EL (cell line): ENCODE measurements around the gene BCAS3.
"Not testable (repeated sequence)": the region's sequence is repeated elsewhere in the genome, so short reads cannot be mapped to it uniquely, and the experiment has no call there.

ENCODE experiments used
- DNase-seq: peaks from one replicate; pipeline ENCODE4 v3.0.0-alpha.2; 2016

Gene BCAS3

DNA sequence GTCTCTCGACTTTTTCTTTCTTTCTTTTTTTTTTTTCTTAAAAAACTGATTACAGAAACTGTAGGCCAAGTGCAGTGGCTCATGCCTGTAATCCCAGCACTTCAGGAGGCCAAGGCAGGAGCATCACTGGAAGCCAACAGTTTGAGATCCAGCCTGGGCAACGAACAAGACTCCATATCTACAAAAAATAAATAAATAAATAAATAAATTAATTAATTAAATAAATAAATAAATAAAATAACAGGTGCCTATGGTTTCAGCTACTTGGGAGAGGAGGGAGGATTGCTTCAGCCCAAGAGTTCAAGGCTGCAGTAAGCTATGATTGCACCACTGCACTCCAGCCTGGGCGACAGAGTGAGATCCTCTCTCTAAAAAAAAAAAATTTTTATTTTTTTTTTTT, 679.4 kb downstream of the BCAS3 start:
- DNase-seq = not testable (repeated sequence)

DNA sequence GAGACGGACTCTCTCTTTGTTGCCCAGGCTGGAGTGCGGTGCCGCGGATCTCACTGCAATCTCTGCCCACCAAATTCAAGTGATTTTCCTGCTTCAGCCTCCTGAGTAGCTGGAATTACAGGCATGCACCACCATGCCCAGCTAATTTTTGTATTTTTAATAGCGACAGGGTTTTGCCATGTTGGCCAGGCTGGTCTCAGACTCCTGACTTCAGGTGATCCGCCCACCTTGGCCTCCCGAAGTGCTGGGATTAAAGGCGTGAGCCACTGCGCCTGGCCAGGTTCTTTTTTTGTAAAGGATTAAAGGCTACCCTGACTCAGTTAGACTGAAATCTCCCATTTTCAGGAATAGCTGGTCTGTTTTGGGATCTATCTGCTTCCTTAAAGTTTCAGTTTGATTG, 681.9 kb downstream of the BCAS3 start:
- DNase-seq = not testable (repeated sequence)

DNA sequence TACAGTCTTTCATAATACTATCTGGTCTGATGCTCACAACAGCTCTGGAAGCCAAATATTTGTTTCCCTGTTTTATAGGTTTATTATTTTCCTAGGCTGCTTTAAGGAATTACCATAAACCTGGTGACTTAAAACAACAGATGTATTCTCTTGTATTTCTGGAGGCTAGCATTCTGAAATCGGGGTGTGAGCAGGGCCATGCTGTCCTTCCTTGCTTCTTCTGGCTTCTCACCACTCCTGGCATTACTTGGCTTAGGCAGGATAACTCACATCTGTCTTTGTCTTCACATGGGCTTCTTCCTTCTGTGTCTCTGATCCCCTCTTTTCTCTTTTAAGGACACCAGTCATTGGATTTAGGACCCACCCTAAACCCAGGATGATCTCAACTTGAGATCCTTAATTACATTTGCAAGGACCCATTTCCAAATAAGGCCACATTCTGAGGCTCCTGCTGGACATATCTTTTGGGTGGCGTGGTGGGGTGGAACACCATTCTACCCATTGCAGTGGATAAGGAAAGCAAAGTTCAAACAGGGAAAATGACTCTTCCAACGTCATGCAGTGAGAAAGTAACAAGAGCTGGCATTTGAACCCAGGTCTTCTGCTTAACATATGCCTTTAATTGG, 682.8 kb downstream of the BCAS3 start:
- no peak for DNase-seq

DNA sequence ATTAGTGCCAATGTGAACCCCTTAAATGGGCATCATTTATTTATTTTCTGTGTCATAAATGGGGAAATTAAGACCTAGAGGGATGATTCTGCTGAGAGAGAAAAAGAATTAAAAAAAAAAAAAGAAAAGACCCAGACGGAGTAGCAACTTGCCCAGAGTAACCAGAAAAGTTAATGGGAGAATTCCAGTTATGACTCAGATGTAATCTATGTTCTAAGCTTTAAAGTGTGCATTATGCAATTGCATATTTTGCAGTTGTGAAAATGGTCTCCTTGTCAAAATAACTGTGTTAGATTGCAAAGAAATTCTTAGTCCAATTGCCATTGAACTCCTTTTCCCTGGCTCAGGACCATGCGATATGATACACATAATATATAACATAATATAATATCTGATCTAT, 683.4 kb downstream of the BCAS3 start:
- peak; percentile 79 for DNase-seq

DNA sequence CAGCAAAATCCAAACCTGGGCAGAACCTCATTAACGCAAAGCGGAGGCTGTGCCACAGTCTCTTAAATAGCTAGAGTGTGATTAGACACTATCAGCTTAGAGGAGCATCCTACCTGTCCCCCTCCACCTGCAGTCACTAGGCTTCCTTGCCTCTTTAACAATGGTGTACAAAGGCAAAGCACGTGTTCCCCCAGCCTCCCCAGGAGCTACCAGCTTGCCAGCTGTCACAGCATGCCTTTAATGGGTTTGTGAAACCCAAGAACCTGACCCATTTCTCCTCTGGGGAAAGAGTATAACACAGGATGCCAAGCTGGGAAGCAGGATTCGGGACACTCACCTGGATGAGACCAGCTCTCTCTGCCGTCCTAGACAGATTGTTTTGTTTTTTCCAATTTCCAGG, 684.7 kb downstream of the BCAS3 start:
- DNase-seq = no peak

DNA sequence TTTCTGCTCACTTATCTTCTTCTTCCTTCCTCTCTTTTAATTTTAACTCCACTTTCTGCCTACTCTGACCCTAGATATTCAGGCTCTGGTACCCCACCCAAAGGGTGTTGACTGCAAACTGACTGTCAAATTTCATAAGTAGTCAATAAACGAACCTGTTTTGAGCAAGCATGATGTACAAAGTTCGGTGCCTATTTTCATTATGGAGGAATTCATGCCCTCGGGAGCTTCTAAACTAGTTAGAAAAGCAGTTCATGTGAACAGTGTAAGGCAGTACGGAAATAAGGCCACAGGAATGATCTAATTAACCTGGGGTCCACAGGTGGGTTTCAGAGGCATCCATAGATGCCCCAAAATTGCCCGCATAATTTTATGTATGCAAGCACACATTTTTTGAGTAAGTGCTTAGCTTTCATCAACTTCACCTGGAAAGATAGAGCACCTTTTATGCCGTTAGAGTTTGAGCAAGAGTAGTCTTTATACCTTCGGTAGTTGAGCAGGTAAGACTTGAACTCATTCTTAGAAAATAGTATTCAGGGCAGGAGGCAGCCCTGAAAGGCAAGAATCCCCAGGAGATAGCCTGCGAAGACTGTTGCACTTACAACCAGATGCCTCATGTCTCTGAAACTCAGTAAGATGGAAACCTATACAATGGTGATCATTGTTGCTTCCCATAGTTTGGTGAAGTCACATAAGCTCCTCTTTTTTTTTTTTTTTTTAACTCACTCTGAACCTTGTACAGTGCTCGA, 685.4 kb downstream of the BCAS3 start:
- DNase-seq = no peak

DNA sequence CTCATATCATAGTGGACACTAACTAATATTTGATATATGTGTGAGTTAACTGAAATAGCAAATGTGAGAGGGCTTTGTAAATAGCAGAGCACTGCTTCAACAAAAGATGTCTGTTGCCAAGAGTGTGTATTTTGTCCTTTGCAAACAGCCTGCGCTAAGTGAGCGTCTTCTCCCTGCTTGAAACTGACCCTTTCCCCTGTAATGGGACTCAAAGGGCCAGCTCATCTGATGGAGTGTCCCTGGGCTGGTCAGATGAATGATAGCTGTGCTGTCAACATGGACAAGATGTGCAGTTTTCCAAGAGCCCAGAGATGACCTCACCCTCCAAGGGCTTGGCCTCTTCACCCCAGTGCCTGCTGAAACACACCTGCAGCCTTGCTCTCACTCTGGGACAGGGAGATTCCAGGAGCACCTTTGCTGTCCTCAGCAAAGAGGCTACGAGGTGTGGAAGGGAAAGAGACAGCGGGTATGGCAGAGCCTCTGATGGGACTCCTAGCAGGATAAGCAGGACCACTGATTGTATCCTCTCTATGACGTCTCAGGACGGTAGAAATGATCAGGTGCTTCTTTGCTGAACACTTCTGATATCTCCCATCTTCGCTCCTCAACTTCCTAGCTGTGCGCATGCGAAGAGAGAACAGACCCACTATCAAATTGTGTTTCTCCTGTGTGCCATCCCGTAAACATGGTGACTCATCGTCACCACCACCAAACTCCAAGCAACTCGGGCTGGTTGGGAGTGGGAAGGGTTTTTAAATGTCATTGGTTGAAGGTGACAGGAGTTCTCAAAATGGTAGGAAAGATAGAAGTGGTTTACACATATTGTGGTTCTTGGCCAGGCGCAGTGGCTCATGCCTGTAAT, 686.2 kb downstream of the BCAS3 start:
- DNase-seq = no peak

DNA sequence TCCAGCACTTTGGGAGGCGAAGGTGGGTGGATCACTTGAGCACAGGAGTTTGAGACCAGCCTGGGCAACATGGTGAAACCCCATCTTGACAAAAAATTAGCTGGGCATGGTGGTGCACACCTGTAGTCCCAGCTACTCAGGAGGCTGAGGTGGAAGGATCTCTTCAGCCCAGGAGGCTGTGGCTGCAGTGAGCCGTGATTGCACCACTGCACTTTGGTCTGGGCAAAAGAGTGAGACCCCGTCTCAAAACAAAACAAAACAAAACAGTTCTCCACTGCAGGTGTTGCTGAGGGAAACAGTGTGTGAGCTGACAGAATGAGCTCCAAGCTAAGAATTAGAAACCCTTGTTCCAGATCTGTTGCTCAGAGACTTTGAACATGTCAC, 686.8 kb downstream of the BCAS3 start:
- no peak for DNase-seq

DNA sequence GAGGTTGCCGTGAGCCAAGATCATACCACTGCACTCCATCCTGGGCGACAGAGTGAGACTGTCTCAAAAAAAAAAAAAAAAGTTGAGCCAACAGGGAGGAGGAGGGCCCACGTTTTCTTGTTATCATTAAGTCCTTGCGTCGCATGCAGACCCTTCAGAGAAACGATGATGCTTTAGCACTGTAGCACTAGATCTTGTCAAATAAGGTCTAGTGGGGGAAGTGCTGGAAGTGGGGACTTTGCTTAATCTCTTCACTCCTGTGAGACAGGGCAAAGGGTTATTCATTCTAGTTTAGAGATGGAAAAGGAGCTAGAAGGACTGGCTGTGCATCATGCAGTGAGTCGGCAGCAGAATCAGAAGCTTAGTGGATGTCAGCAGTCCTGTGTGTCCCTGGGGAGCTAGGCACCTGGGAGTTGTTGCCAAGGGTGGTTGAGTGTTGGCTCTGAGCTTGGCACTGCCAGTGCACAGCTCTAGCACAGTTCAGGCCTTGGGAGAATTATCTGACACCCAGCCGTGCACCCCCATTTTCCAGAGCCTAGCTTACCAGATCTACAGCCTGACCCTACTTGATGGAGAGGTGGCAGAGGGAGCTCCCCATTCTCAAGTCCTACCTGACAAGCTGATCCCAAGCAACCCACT, 688.5 kb downstream of the BCAS3 start:
- DNase-seq = no peak

DNA sequence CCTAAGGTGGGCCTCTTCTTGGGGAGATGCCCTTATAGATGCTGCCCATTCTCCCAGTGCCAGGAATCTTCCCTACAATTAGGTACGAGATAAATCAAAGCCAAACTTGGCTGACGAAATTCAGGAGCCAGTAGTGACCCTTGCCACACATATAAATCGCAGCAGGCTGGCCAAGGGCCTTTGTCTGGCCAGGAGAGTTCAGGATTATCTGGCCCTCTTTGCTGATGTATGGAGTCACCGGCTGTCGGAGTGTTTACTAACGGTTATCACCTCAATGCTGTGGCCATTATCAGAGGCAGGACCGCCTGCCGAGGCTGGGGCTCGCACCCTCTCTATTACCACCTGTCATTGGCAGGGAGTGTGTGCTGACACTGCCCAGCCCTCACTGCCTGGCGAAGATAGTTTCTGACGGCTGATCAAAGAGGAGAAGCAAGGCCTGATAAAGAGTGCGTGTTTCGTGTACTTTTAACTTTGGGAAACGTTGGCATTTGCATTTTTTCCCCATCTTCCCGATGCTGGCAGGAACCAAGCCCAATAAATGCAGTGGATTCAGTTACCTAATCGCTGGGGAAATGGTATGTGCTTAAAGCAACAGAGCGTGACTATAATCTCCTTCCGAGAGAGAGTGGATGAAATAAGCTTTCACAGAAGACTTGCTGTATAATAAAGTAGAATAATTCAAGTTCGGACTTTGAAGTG, 689.2 kb downstream of the BCAS3 start:
- DNase-seq = no peak

DNA sequence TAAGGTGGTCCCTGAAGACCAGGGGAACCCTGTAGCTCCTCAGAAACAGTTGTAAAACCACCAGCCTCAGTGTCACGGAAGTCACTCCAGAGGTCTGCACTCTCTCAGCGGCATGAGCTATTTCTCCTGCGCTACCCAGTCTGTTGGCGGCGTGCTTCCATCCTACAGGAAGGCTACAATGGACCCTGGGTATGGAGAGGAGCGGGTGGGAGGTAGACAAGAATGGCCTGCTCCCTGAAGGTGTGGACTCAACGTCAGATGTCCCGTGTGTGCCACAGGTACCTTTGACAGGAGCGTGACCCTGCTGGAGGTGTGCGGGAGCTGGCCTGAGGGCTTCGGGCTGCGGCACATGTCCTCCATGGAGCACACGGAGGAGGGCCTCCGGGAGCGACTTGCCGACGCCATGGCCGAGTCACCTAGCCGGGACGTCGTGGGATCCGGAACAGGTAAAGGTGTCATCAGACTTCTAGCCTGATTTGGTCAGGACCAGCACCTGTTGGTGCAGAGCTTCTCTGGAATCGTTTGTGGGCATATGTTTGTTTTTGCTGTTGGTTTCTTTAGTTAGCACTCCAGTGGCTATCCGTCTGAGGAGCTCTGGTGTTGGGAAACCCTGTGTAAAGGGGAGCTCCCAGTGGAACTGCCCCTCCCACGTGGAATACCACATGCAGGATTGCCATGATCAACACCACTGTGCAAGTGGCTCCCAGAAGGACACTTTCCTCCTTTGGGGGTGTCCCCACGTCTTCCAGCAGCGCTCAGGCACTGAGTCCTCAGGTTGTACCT, 690.6 kb downstream of the BCAS3 start:
- DNase-seq = no peak

DNA sequence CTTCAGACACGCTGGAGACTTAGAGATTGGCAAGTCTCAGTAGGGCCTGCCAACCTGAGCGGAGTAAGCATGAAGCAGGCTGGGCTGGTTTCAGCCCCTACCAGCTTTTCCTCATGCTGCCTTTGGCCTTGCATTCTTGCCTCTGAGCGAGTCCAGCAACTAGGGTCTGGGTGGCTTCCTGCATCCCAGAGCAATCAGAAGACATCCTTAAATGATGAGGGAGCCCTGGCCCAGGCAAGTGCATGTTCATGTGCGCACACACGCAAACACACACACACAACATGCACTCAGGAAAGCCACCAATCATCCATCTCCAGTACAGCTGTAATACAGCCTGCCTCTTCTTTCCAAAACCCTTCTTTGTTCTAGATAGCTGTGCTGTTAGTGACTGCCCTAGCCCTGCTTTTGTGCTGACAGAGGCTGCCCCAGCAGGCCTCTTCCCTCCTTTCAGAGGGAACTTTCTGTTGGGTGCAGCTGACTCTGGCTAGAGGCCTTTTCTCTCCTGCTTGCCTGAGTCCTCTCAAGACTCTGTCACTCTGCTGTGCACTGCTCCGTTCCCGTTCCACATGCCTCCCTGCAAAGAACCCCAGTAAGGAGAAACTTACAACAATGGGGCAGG, 691.3 kb downstream of the BCAS3 start:
- DNase-seq = no peak

DNA sequence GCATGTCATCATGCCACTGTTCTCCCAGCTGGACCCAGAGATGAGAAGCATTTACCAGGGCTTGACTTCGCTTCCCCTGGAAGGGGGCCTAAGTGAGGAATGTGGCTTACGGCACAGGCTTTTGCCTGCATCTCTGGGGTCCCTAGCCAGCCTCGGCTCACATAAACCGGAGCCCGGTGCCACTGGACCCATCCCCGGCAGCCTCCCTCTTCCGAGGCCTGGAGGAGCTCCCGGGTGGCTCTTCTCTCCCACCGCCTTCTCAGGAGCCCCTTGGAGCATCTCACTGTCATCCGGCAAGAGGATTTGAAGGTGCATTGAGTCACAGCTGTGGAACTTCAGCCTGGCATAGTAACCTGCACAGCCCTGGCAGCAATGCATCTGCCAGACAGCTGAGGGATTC, 692.1 kb downstream of the BCAS3 start:
- DNase-seq = no peak

DNA sequence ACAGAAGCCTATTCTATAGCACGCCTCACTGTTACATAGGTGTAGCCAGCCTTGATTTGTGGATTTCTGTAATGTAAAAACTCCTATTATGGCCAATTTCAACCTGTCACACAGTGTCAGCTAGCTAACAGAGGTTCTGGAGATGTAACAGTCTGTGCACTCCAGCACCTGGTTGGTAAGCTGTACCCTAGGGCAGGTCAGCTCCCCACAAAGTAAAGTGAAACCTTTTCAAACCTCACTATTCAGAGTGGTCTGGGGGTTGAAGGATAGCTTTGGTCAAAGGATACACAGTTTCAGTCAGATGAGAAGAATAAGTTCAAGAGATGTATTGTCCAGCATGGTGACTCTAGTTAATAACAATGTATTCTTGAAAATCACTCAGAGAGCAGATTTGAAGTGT, 693.5 kb downstream of the BCAS3 start:
- DNase-seq = no peak

DNA sequence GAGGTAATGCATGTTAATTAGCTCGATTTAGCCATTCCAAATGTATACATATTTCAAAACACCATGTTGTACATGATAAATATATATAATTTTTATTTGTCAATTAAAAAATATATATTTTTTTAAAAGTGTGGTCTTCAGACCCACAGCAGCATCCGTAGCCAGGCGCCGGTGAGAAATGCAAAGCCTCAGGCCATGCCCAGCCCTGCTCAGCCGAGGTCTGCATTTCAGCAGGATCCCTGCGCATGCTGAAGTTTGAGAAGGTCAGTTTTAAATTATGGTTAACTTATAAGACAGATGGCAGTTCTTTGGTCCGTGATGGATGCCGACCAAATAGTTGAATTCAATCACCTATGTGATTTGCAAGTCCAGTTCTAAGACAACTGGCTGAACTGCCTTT, 694.0 kb downstream of the BCAS3 start:
- no peak for DNase-seq

DNA sequence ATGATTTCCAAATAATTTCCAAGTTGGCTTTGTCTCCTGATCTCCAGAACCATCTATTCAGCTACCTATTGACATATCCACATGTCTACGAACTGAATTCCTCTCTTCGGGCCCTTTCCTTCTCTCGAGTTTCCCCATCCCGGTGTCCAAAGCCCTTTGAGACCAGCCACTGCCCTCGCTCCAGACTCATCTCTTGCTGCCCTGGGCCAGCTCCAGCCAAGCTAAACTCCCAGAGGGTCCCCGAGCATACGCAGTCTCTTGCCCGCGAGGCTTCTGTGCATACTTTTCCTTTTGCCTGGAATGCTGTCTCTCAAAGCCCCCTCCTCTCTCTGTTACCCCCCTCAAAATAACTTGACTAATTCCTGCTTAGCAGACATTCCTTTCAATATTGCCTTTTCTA, 694.8 kb downstream of the BCAS3 start:
- no peak for DNase-seq

DNA sequence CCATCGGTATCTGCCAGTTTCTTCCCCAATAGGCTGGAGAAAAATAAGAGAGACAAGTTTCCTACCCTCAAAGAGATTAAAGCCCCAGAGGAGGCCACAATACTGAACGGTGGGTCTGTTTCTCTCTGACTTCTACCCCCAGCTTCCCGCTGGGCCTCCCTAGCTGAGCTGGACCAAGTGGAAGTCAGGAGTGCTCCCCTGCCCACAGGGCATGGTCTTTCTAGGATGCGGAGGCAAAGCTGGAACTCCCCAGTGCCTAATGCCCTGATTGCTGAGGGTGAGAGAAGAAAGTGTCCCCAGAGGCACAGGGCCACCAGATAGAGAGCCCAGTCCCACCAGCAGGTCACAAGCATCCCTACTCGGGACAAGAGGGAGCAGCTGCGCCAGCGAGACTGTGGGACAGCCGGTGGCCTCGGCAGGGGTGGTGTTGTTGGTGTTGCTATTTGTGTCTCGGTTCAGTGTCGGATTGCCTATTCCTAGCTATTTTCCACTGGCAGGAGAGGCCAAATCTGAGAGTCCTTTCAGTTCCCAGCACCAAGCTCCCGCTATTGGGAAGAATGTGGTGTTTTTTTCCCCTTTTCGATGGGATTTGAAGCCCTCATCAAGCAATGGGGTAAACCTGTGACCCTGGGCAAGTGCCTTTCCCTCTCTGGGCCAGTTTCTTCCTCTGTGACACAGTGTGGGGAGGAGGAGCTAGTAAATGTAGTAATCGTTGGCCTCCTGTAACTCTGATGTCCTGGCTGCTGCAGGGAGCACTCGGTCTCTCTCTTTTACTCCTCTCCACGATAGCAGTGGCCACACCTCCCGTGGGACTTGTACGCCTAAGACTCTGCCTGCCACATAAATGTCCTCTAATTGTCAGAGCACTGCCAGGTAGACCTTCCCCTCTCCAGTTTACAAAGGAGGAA, 699.5 kb downstream of the BCAS3 start:
- DNase-seq = no peak

DNA sequence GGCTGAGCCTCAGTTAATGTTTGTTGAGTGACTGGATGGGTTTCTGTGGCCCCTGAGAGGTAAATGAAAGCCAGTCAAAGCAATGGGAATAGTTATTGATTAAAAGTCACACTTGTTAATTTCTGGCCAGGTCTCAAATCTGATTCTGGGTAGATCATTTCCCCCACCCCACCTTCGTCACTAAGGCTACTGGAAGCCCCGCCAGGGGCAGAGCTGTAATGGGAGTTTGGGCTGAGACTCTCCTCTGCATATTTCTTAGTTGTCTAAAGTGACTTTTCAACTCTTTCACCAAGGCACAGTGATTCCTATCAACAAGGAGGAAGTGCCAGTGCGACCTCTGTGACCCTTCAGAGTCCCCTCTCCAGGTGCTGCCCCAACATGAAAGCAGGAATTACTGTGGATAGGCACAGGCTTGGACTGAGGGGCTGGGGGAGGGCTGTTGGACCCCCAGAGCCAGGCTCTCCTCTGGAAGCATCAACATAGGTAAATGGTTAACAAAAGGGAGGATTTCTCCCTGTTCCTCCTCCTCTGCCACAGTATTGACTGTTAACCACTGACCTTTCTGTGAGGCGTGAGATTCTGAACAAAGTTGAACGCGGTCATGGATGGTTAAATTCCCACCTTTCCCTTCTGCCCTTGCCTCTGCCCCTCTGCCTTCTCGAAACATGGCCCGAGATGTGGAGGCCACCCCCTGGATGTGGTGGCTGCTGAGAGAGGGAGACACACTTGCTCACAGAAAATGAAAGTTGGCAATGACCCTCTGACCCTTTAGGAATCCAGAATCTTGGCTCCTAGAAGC, 701.2 kb downstream of the BCAS3 start:
- DNase-seq = no peak

DNA sequence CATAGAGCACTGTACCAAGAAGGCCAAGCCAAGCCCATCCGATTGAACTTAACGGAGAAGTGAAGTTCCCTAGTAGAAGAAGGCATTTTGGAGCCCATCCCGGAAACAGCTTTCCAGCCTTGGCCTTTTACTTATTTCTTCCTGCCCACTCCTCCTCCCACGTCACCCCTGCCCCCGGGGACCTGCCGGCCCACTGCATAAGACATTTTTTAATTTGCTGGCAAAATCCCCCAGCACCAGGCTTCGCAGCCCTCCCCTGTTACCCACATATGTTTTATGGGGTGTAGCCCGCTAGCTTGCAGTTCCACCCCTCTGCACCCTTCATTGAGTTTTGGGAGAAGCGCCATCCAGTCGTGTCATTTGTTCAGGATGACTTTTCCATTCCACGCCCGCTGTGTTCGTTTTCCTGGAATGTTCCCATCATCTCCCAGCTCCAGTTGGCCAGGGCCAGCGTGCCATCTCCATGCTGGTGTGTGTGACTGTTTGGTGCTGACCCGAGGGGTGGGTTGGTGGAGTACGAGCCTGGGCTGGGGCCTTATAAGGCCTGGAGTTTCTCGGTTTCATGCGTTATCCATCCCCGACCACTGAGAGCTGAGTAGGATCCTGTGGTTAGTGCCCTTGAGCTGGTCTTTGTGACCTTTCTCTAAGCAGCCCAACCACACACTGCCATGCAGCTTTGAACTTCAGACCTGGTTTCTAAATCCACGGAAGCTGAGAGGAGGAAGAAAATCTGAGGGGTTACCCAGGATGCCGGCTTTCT, 702.0 kb downstream of the BCAS3 start:
- DNase-seq = no peak
